Hepatocyte (in vitro differentiated cells): ENCODE results near the gene ZKSCAN1. TPM values are rescaled to one million over a fixed set of nuclear protein-coding genes. Genes with fewer than 3 reads are reported as not detected.

ENCODE experiments used
- DNase-seq: peaks from one replicate; pipeline ENCODE4 v3.0.0-alpha.2; 2016; ENCODE audit warnings: low spot score
- H2AFZ ChIP-seq: fragments of 200-600 bp; sonication (generic); 2 replicates; pipeline ENCODE4 v1.6.0; 2016; ENCODE audit warnings: antibody characterized with exemption, mild to moderate bottlenecking
- H3K27ac ChIP-seq: fragments of 200-600 bp; sonication (generic); 2 replicates; pipeline ENCODE4 v1.5.1; 2016; ENCODE audit warnings: mild to moderate bottlenecking
- H3K27me3 ChIP-seq: fragments of 200-600 bp; sonication (generic); 2 replicates; pipeline ENCODE4 v1.6.1; 2016
- H3K36me3 ChIP-seq: fragments of 200-600 bp; sonication (generic); replicated peaks from 2 replicates; pipeline ENCODE4 v1.5.1; 2016; ENCODE audit warnings: low read depth; ENCODE audit not compliant: insufficient read depth
- H3K4me1 ChIP-seq: fragments of 200-600 bp; sonication (generic); 2 replicates; pipeline ENCODE4 v1.5.1; 2016; ENCODE audit warnings: mild to moderate bottlenecking, moderate library complexity; ENCODE audit not compliant: insufficient read depth
- H3K4me2 ChIP-seq: fragments of 200-600 bp; sonication (generic); 2 replicates; pipeline ENCODE4 v1.6.0; 2016
- H3K4me3 ChIP-seq: fragments of 200-600 bp; sonication (generic); 2 replicates; pipeline ENCODE4 v1.5.1; 2016; ENCODE audit warnings: mild to moderate bottlenecking
- H3K79me2 ChIP-seq: fragments of 200-600 bp; sonication (generic); 2 replicates; pipeline ENCODE4 v1.6.0; 2017; ENCODE audit warnings: mild to moderate bottlenecking
- H3K9me2 ChIP-seq: fragments of 200-600 bp; sonication (generic); replicated peaks from 2 replicates; pipeline ENCODE4 v1.6.0; 2017; ENCODE audit warnings: mild to moderate bottlenecking; ENCODE audit not compliant: insufficient read depth
- H3K9me3 ChIP-seq: fragments of 200-600 bp; sonication (generic); 2 replicates; pipeline ENCODE4 v1.5.1; 2016; ENCODE audit warnings: low read depth, mild to moderate bottlenecking
- H4K20me1 ChIP-seq: fragments of 200-600 bp; sonication (generic); 2 replicates; pipeline ENCODE4 v1.6.0; 2016; ENCODE audit warnings: mild to moderate bottlenecking; ENCODE audit not compliant: insufficient read depth, poor library complexity, severe bottlenecking
- EZH2 ChIP-seq: fragments of 200-600 bp; sonication (generic); IDR thresholded peaks from 2 replicates; pipeline ENCODE4 v1.6.1; 2016; ENCODE audit warnings: antibody characterized with exemption, mild to moderate bottlenecking, borderline replicate concordance
- EZH2phosphoT487 ChIP-seq: fragments of 200-600 bp; sonication (generic); IDR thresholded peaks from one replicate; pipeline ENCODE4 v1.6.1; 2018; ENCODE audit warnings: antibody characterized with exemption, mild to moderate bottlenecking, low read depth, moderate library complexity; ENCODE audit not compliant: unreplicated experiment, severe bottlenecking
- WGBS: methylation state at CpG from one replicate; pipeline ENCODE4 v1.1.6; 2016; ENCODE audit warnings: low lambda C conversion rate; ENCODE audit errors: missing lambda C conversion rate; 5-methylcytosine and 5-hydroxymethylcytosine counted together
- polyA plus RNA-seq: library from polyadenylated mRNA; unstranded; fragments of >200 nt; fragmentation: Nextera tagmentation; extraction: Ambion mirVana; gene quantifications from 2 replicates; pipeline ENCODE4 v1.2.1, GENCODE V29; 2016
- total RNA-seq: library from RNA; depleted of rRNA; stranded (reverse); fragments of >200 nt; gene quantifications from 2 replicates; pipeline ENCODE4 v1.2.3, GENCODE V29; 2014
- TF ChIP-seq, protein P1 (sequence below): fragments of 200-600 bp; sonication (generic); IDR thresholded peaks from 2 replicates; pipeline ENCODE4 v1.5.1; 2016; ENCODE audit warnings: antibody characterized with exemption, mild to moderate bottlenecking; ENCODE audit not compliant: poor library complexity

The ZKSCAN1 gene
- total and polyA plus RNA-seq, 2 experiments from 2014 or later: 27.0 to 44.0 TPM

DNA sequence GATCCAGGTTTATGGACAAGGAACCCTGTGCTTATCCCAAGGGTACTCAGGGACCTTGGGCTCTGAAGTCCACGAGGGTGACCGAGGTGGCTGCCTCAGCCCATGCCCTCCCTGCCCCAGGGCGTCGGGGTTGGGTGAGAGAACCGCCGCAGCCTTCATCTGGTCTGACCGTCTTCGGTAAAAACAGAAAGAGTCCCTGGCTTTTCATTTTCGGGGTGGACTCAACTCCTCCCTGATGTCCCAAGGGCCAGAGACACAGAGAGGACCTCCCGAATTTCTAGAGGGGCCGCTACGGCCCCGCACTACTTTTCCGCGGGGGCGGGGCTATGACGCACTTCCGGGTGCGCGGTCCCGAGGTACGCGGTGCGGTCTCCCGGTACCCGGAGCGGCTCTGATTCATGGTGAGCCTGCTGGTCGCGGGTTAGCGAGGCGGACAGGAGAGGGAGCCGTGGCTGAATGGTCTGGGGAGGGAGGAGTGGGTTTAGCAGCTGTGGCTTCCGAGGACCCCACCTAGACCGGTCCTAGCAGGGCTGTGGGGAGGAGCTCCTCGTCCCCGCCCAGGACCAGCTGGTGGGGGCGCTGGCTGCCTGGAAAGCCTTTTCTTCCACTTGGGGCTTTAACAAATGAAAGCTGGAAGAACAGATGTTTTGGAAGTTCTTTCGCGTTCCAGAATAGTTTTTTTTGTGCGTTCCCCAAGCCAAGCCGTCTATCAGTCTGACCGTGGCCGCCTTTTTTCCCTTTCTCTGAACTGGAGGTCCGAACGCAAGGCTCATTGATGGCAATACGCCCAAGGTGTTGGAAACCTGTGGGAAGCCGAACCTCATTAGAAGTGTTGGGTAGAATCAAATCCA is 34.3 kb downstream of the ZKSCAN1 start, which contains the start of gene ZSCAN21:
Gene ZSCAN21 (plus strand): TSS at position 334 of the 851 bp plus-strand sequence. CDS start 7,233 bp downstream, outside the sequence.
- peak within 1 kb of the TSS; percentile 56 for H3K4me3 ChIP-seq
- H4K20me1 ChIP-seq: no peaks in the 10 kb centered on the region
- no peaks in the 10 kb centered on the region for H3K9me3 ChIP-seq
- H3K79me2 ChIP-seq: peaks cover 30% of the 10 kb centered on the region
- 3% methylated on average over 47 of the region's 47 CpGs for WGBS
- H2AFZ ChIP-seq: peak within 1 kb of the TSS; percentile 83
- H3K27me3 ChIP-seq: no peaks in the 10 kb centered on the region
- H3K4me1 ChIP-seq: no peaks in the 10 kb centered on the region
- peak; percentile 92 for DNase-seq
- peak within 1 kb of the TSS; percentile 98 for H3K27ac ChIP-seq
- H3K9me2 ChIP-seq: no peaks in the 10 kb centered on the region
- TF ChIP-seq, protein P1, sequence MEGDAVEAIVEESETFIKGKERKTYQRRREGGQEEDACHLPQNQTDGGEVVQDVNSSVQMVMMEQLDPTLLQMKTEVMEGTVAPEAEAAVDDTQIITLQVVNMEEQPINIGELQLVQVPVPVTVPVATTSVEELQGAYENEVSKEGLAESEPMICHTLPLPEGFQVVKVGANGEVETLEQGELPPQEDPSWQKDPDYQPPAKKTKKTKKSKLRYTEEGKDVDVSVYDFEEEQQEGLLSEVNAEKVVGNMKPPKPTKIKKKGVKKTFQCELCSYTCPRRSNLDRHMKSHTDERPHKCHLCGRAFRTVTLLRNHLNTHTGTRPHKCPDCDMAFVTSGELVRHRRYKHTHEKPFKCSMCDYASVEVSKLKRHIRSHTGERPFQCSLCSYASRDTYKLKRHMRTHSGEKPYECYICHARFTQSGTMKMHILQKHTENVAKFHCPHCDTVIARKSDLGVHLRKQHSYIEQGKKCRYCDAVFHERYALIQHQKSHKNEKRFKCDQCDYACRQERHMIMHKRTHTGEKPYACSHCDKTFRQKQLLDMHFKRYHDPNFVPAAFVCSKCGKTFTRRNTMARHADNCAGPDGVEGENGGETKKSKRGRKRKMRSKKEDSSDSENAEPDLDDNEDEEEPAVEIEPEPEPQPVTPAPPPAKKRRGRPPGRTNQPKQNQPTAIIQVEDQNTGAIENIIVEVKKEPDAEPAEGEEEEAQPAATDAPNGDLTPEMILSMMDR: peak; percentile 27
- TF ChIP-seq EZH2phosphoT487 (no peak), EZH2 (no peak)
- H3K4me2 ChIP-seq: peak within 1 kb of the TSS; percentile 75
- H3K36me3 ChIP-seq: no peaks in the 10 kb centered on the region

DNA sequence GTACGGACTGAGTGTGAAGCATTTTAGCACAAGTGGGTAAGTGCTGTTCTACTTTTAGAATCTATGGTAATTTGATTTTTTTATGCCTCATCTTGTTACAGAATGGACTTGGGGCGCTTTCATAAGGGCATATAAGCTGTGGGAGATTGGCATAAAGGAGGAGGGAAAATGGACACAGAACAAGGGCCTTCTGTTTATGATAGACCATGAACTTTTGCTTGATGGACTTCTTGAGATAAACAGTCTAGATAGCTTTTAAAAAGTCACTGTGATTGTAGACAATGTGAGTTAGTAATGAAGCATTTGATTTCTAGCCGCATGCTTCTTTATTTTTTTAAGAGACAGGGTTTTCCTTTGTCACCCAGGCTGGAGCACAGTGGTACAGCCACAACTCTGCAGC is 36.2 kb downstream of the ZKSCAN1 start:
- TF ChIP-seq EZH2 (no peak), EZH2phosphoT487 (no peak)
- TF ChIP-seq, protein P1: no peak
- Histone ChIP-seq H3K27ac (no peak overlapping the region), H4K20me1 (no peaks in the 10 kb centered on the region), H3K4me3 (no peak overlapping the region), H3K9me2 (no peaks in the 10 kb centered on the region), H2AFZ (no peak overlapping the region), H3K4me1 (no peaks in the 10 kb centered on the region), H3K4me2 (no peak overlapping the region), H3K79me2 (peaks cover 30% of the 10 kb centered on the region), H3K27me3 (no peaks in the 10 kb centered on the region), H3K36me3 (no peaks in the 10 kb centered on the region), H3K9me3 (no peaks in the 10 kb centered on the region)
- WGBS: 95% methylated on average over 3 of the region's 3 CpGs
- DNase-seq: no peak

DNA sequence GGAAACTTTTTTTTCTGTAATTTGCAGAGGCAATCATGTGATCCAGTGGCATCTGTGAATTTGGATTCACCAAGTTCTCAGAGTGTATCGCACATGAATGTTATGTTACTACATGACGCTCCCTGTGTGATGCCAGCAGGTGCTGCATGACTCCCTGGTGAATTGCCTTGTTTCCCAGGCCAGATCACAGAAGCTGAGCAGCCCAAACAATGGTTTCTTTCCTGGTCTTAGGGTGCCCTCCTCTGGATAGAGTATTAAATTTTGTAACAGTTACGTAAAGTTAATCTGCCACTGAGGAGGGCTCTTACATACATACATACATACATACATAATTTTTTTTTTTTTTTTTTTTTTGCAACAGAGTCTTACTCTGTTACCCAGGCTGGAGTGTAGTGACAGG is 37.8 kb downstream of the ZKSCAN1 start:
- Histone ChIP-seq H3K9me3 (no peaks in the 10 kb centered on the region), H3K4me2 (no peak overlapping the region), H3K4me1 (no peaks in the 10 kb centered on the region), H3K36me3 (no peaks in the 10 kb centered on the region), H3K9me2 (no peaks in the 10 kb centered on the region), H2AFZ (no peak overlapping the region), H3K27me3 (no peaks in the 10 kb centered on the region), H3K79me2 (peaks cover 30% of the 10 kb centered on the region), H3K27ac (no peak overlapping the region), H3K4me3 (no peak overlapping the region), H4K20me1 (no peaks in the 10 kb centered on the region)
- peak; percentile 69 for DNase-seq
- TF ChIP-seq, protein P1: peak; percentile 39
- TF ChIP-seq EZH2: no peak
- WGBS: 91% methylated on average over 3 of the region's 3 CpGs
